Testis (tissue), 2 donors: ENCODE results near the gene BCL11A.

ENCODE experiments used
- POLR2A ChIP-seq: fragments of 450-650 bp; IDR thresholded peaks from one replicate; pipeline ENCODE4 v1.6.1; 2017; ENCODE audit warnings: antibody characterized with exemption, mild to moderate bottlenecking, moderate library complexity
- TF ChIP-seq, protein P1 (sequence below), 3 experiments: fragments of 450-650 bp in 2 of 3; fragments of 200-600 bp in 1 of 3; sonication (generic) in 1 of 3; IDR thresholded peaks; one replicate each; pipeline ENCODE4 v1.5.1; 2016 to 2019; ENCODE audit warnings: antibody characterized with exemption in 3 of 3, mild to moderate bottlenecking in 2 of 3, moderate library complexity in 1 of 3

DNA sequence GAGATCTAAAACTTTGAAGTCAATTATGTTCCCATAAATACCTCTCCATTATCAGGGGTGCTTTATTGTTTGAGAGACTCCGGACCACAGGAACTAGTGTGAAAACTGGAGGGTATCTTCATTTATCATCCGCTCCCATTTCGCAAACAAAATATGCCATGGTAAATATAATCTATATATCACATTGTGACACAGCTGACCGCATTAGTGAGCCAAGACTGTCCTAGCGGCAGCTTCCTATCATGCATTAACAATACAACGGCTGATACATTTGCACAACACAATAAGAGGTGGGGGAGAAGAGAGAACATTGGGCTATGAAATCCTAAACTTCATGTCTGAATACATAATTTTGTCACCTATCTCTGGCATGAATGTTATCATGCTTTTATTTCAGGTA is 29.5 kb downstream of the BCL11A start:
- TF ChIP-seq POLR2A: no peak
- TF ChIP-seq, protein P1, sequence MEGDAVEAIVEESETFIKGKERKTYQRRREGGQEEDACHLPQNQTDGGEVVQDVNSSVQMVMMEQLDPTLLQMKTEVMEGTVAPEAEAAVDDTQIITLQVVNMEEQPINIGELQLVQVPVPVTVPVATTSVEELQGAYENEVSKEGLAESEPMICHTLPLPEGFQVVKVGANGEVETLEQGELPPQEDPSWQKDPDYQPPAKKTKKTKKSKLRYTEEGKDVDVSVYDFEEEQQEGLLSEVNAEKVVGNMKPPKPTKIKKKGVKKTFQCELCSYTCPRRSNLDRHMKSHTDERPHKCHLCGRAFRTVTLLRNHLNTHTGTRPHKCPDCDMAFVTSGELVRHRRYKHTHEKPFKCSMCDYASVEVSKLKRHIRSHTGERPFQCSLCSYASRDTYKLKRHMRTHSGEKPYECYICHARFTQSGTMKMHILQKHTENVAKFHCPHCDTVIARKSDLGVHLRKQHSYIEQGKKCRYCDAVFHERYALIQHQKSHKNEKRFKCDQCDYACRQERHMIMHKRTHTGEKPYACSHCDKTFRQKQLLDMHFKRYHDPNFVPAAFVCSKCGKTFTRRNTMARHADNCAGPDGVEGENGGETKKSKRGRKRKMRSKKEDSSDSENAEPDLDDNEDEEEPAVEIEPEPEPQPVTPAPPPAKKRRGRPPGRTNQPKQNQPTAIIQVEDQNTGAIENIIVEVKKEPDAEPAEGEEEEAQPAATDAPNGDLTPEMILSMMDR (IDR thresholded peaks at IDR 0.05): no peak
